Stimulated activated CD4-positive, alpha-beta T cell treated with anti-CD3 and anti-CD28 coated beads, Interleukin-1b, Interleukin-23, amount 100 ng/mL, for 48 hours (primary cell): ENCODE data around the gene MCTP1.
"Not testable (repeated sequence)": the region's sequence is repeated elsewhere in the genome, so short reads cannot be mapped to it uniquely, and the experiment has no call there.

Source experiments
- DNase-seq: peaks from one replicate; pipeline ENCODE4 v3.0.0-alpha.2; 2020

The MCTP1 gene

GRCh38 chr5:95178046-95178651, 106.7 kb downstream of the MCTP1 start:
- DNase-seq: no peak

- no peak for DNase-seq
These were observed 107.4 kb downstream of the MCTP1 start for GRCh38 chr5:95177456-95177855.

GRCh38 chr5:95175106-95175505, 109.8 kb downstream of the MCTP1 start:
- DNase-seq: no peak

GRCh38 chr5:95172659-95173058, 112.2 kb downstream of the MCTP1 start:
- DNase-seq: no peak

DNA sequence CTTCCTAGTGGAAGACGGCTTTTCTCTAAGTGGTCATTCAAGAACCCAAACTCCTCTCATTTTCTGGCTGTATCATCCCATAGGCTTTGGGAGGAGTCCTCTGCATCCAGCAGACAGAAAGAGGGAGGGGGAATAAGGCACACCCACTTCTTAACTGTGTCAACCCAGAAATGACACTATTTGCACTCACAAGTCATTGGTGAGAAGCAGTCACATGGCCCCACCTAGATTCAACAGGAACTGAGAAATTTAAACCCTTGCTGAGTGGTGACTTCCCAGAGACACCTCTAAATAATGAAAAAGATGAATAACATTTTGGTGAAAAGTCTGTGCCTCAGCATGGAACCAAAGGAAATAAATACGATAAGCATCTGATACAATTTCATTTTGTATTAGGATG, 120.0 kb downstream of the MCTP1 start:
- DNase-seq: no peak

- DNase-seq: no peak
These were observed 121.8 kb downstream of the MCTP1 start for GRCh38 chr5:95163079-95163478.

DNA sequence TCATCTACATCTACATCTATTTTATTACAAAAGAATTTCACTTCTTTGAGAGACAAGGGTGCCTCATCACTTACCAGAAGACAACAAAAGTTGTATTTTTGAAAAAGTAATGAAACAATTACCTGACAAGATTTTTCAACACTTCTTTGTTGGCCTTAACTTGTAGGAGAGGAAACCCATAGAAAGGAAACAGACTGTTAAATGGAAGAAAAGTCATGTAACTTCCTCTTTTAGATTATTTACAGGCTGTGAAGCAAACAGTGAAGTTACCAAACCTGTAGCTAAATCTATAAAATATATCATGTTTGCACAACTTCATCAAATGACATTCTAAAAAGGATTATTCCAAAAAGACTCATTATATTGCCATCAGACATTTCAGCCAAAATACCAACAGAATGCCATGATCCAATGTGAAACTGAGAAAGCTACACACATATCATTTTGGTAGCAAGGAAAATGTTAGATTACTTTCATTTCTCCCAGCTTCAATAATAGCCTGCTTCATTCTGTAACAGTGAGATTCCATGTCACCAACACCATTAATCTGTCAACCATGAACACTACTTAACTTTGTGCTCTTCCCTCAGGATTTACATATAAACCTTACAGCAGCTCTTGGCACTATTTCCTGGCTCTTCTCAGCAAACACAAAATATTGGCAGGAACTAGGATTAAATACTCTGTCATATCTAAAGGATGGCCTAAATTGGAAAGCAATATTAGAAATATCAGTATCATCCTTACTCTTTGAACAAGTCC, 122.5 kb downstream of the MCTP1 start:
- no peak for DNase-seq

DNA sequence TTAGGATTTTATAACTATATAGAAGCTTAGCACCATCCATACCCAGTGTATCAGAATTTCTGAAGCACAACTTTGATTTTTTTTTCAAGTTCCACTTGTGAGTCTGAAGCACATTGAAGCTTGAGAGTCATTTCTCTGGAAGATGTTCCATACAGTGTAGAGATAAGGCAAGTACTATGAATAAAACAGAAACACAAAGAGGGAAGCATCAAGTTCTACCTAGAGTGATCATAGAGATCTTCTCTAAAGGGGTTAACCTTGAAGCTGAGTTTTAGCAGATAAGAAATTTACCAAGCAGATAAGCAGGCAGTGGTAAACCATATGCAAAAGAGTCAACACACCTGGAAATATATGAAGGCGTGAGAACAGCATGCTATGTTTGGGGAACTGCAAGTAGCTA, 125.3 kb downstream of the MCTP1 start:
- DNase-seq: no peak

DNA sequence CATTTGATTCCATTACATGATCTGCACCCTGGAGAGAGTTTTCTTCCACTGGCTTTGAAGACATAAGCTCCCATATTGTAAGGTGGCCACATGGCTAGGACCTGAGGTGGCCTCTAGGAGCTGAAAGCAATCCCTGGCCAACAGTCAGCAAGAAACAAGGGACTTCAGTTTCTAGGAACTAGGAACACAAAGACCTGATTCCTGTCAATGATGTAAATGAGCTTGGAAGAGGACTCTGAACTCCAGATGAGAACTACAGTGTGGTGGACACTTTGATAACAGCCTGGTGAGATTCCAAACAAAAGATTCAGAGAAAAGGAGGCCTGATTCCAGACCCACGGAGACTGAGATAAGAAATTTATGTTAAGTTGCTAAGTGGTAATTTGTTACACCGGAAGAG, 129.0 kb downstream of the MCTP1 start:
- DNase-seq: no peak

DNA sequence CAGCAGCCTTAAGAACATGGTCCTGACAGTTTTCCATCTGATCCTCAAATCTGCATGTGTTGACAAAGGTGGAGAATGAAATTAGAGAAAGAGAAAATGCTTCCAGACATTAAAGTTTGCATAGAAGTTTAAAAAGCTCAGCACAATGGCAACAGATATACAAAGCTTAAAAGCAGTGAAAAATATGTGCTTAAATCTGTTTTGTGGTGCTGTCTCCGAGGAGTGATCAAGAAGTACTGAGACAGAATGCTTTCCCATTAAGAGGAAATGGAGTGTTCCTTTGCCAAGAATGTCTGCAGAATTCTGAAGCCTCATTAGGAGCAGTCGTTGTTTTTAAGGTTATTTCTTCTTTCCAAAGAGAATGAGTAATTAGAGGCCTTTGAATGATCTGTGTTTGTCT, 131.4 kb downstream of the MCTP1 start:
- DNase-seq: no peak

DNA sequence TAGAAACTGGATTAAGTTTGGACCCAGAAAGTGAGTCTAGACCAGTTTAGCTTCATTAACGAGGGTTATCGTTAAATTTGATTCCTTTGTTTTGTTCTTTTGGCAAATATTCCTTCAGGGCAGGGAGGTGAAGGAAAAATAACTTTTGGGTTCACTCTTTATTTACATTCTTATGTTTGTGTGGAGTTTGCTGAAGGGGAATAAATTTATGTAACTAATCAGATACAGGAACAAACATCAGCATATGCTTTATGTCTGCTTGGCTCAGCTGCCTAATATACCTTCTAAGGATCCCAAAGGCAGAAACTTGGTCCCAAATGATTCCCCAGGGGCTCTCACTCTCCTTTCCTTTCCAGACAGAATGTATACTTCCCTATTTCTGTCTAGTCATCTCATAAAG, 132.4 kb downstream of the MCTP1 start:
- no peak for DNase-seq

GRCh38 chr5:95152131-95152530, 132.8 kb downstream of the MCTP1 start:
- no peak for DNase-seq

DNA sequence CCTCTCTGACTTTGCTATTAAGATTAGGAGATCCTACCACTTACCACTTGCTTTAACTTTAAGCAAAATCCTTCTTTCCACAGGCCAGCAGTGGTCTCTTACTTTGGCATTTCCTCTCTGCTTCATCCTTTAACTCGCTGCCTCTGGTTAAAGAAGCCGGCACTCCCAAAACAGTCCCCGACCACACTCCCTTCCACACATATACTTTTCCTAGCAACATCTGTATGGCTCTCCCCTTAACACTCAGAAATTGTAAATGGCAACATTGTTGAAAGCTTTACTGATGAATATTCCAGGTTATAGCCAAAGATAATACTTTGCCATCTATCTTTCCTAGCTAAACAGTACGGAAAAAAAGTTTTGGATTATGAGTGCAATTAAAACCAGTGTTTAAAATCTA, 133.2 kb downstream of the MCTP1 start:
- DNase-seq: no peak

- DNase-seq: no peak
These were observed 135.5 kb downstream of the MCTP1 start for GRCh38 chr5:95149387-95149786.

- no peak for DNase-seq
These were observed 136.4 kb downstream of the MCTP1 start for GRCh38 chr5:95148453-95148852.

- DNase-seq: not testable (repeated sequence)
These were observed 141.0 kb downstream of the MCTP1 start for GRCh38 chr5:95143858-95144257.

DNA sequence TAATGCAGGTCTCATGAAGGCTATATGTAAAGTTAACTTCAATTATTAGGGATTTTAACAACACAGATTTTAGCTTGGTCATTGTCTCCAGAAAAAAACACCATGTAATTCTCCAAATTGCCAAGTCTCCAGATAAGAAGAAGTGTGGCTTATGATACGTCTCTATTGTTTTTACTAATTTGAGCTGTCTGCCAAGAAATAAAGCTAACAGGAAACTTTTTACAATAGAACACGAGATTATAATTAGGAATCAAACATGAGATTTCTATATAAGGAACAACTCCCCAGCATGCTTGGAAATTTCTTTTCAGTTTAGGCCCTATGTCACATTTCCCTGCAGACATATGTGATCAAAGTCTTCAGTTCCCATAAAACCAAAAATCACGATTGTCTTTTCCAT, 142.7 kb downstream of the MCTP1 start:
- no peak for DNase-seq

GRCh38 chr5:95141141-95141540, 143.8 kb downstream of the MCTP1 start:
- no peak for DNase-seq

GRCh38 chr5:95134326-95134725, 150.6 kb downstream of the MCTP1 start:
- DNase-seq: no peak

DNA sequence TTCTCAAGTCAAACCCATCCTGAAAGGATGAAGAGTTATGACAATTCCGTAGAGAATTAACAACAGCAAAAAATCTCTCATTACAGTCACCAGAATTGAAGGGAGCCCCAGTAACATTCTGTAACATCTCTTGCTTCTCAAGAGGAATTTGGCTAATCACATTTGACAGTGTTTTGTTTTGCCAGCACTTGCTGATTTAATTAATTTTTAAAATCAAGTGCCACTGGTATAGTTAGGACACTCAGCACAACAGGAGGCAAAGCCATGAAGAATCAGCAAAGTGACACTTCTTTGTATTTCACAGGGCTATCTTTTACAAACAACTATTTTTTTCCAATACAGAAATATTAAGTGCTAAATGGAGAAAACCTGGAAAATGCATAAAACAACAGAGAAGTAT, 152.8 kb downstream of the MCTP1 start:
- no peak for DNase-seq

GRCh38 chr5:95130941-95131340, 154.0 kb downstream of the MCTP1 start:
- no peak for DNase-seq

GRCh38 chr5:95124731-95125130, 160.2 kb downstream of the MCTP1 start:
- DNase-seq: no peak

DNA sequence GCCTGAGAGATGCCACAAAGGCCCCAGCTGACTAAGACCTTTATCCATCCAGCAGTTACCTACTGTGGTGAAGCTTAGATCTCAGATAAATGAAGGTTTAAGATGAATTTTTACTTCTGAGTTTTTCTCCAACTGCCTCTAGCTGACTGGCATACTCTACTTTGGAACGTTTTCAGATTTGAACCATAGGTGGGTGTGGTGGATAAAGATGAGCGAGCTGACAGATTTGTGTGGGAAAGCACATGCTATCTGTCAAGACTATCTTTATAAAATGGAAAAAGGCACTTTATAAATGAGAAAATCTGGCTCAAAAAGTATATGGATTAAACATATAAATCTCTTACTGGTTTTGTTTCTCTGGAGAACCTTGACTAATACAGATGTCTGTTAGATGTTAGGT, 160.8 kb downstream of the MCTP1 start:
- DNase-seq: no peak

- DNase-seq: no peak
These were observed 170.0 kb downstream of the MCTP1 start for GRCh38 chr5:95114902-95115301.

GRCh38 chr5:95114305-95114704, 170.6 kb downstream of the MCTP1 start:
- DNase-seq: no peak
